SIG-M5 (cell line): ENCODE results near the gene SLC12A8.

Experiments used
- DNase-seq: peaks from one replicate; lab custom pipeline; 2025; lab: John Stamatoyannopoulos, UW

The SLC12A8 gene, protein sequence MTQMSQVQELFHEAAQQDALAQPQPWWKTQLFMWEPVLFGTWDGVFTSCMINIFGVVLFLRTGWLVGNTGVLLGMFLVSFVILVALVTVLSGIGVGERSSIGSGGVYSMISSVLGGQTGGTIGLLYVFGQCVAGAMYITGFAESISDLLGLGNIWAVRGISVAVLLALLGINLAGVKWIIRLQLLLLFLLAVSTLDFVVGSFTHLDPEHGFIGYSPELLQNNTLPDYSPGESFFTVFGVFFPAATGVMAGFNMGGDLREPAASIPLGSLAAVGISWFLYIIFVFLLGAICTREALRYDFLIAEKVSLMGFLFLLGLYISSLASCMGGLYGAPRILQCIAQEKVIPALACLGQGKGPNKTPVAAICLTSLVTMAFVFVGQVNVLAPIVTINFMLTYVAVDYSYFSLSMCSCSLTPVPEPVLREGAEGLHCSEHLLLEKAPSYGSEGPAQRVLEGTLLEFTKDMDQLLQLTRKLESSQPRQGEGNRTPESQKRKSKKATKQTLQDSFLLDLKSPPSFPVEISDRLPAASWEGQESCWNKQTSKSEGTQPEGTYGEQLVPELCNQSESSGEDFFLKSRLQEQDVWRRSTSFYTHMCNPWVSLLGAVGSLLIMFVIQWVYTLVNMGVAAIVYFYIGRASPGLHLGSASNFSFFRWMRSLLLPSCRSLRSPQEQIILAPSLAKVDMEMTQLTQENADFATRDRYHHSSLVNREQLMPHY

DNA sequence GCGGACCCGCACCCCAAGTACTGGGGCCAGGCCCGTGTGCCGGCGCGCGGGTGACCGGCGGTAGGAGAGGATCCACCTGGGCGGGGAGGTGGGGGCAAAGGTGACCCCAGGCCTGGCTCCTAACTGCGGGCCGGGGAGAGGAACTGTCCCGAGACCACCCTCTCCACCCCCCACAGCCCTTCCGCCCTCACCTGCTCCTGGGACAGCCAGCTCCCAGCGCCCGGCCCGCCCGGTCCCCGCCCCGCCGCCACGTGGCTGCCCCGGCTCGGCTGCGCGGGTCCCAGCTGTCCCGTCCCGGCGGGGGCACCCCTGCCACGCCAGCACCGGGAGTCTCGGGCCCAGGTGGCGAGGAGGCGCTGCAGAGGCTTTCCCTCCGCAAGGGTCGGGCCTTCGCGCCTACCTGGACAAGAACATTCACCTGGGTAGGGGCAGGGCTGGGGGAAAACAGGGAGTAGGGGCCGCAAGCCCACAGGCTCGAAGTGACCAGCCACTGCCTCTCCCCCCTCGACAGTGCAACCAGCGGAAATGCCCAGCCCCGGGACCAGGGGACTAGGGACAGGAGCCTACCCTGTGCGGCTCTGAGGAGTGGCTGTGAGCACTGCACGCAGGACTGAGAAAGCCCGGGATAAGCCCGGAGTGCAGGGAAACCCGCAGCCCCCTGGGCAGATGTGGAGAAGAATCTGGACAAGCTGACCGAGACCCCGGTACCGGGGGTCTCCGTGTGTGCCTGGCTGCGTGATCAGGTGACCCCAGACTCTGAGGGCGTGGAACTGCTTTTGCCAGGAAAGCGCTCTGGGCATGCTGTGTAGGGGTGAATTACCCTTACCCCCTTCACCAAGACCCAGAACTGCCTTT is at the start of gene SLC12A8:
Gene SLC12A8, minus strand, starts transcription at position 240 of the 855 bp plus-strand sequence. CDS start 1,399 bp downstream, outside the sequence.
- DNase-seq: no peak

GRCh38 chr3:125262161-125262560 is 49.6 kb upstream of the SLC12A8 start:
- DNase-seq: no peak

GRCh38 chr3:125261031-125261430 is 48.5 kb upstream of the SLC12A8 start:
- no peak for DNase-seq

DNA sequence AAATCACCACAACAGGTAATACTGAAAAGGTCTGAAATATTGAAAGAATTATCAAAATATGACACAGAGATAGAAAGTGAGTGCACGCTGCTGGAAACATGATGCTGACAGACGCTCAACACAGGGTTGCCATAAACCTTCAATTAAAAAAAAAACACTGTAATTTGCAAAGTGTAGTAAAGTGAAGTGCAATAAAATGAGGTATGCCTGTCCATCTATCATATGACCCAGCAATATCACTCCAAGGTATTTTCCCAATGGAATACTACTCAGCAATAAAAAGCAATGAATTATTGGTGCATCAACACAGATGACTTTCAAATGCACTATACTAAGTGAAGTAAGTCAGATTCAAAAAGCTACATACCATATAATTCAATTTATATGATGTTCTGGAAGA is 47.6 kb upstream of the SLC12A8 start:
- DNase-seq: no peak

DNA sequence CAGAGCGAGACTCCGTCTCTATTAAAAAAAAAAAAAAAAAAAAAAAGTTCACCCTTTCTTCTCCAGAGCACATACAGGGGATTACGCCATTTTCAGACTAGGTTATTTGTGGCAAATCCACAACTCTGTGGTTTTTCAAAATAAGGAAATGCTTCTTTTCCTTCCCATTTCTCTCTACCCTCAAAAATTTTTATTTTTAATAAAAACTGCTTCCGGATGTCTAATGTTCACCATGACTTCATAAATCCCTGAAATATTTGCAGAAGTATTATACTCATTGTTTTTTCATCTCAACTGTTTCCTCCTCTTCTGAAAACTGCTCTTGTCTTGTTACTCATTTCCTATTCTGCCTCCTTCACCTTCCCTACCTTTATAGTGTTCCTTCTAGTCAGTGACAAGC is 45.0 kb upstream of the SLC12A8 start:
- DNase-seq: peak; percentile 71

DNA sequence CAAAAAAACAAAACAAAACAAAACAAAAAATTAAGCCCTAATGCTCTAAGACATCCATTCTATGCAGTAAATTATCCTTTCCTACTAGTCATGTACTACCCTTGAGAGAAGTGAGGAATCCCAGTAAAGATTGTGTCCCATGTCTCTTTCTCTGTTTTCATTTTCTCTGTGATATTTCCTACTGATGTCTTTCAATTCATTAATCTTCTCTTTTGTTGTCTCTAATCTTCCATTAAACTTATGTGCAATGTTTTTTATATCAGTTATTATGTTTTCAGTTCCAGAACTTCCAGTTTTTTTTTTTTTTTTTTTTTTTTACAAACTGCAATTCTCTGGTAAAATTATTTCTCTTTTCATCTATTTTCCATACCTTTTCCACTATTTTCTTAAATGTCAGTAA is 44.1 kb upstream of the SLC12A8 start:
- no peak for DNase-seq

DNA sequence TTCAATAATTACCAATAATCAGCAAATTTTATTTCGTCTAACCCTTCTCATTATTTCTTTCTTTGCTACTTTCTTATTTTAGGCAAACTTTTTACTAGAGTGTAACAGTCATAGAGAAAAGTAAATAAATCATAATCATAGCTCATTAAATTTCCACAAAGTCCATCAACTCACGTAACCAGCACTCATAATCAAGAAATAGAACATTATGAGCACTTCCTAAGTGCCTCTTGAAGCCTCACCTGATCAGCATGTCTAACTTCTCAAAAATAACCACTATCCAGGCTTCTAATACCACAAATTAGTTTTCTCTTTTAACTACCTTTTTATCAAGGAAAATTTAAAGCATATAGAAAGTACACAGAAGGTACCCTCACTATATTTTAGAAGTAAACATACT is 38.4 kb upstream of the SLC12A8 start:
- DNase-seq: no peak

DNA sequence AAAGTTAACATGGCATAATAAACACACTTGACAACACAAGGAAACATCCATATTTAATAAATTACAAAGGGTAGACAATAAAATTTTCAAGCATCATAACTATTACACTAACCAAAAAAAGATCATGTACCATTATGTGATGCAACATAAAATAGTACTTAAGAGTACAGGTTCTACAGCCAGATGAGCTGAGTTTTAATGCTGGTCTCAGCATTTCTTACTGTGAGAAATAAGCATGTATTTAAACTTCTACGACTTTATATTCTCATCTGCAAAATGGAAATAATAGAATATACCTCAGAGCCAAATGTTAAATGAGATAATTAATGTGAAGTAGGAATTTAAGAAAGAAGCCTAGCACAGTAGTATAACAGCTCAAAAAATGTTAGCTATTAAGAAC is 33.7 kb upstream of the SLC12A8 start:
- DNase-seq: no peak

GRCh38 chr3:125245521-125245920 is 33.0 kb upstream of the SLC12A8 start:
- DNase-seq: no peak

DNA sequence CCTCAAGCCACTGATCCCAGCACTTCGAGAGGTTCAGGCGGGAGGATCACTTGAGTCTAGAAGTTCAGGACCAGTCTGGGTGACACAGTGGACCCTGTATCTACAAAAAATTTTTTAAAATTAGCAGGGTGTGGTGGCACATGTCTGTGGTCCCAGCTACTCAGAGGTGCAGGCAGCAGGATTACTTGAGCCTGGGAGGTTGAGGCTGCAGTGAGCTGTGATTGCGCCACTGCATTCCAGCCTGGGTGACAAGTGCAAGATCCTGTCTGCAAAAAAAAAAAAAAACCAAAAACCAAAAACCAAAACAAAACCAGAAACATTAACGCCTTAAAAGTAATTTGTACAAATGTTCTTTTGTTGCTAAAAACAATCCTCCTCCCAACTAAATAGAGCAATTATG is 27.9 kb upstream of the SLC12A8 start:
- no peak for DNase-seq

DNA sequence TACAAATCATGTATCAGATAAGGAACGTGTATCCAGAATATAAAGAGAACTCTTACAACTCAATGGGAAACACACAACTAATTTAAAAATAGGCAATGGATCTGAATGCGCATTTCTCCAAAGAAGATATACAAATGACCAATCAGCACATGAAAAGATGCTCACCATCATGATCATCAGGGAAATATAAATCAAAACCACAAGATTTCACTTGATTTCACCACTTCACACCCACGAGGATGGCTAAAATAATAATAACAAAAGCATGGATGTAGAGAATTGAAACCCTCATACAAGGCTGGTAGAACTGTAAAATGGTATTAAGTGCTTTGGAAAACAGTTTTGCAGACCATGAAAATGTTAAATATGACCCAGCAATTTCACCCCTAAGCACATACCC is 26.7 kb upstream of the SLC12A8 start:
- DNase-seq: no peak

DNA sequence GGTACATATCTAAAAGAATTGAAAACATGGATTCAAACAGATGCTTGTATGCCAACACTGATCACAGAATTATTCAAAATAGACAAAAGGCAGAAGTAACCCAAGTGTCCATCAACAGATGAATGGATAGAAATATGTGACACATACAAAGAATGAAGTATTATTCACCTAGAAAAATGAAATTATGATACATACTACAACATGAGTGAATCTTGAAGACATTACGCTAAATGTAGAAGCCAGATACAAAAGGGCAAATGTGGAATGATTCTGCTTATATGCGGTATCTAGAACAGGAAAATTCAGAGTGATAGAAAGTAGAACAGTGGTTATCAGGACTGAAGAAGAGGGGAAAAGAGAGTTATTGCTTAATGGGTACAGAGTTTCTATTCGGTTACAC is 26.2 kb upstream of the SLC12A8 start:
- no peak for DNase-seq

GRCh38 chr3:125236331-125236903 is 23.9 kb upstream of the SLC12A8 start:
- DNase-seq: no peak

- DNase-seq: no peak
Measured at GRCh38 chr3:125234831-125235230, 22.3 kb upstream of the SLC12A8 start.

DNA sequence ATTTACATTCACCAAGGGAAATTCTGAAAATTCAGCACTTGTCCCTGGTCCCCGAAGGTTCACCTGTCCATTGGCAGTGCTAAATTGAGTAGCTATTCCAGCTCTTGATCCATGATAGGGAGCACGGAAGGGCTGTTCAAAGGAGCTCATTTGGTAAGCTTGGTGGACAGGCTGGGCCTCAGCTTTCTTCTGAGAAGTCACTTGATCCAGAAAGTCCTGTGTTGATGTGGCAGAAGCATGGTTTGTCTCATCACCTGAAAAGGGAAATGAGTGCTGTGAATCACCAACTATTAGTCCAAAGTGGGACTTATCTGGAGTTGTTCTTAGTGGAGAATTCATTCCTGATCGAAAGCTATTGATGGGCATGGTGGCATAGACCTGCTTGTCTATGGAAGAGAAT is 19.9 kb upstream of the SLC12A8 start:
- DNase-seq: no peak

- no peak for DNase-seq
Measured at GRCh38 chr3:125231895-125232294, 19.3 kb upstream of the SLC12A8 start.

DNA sequence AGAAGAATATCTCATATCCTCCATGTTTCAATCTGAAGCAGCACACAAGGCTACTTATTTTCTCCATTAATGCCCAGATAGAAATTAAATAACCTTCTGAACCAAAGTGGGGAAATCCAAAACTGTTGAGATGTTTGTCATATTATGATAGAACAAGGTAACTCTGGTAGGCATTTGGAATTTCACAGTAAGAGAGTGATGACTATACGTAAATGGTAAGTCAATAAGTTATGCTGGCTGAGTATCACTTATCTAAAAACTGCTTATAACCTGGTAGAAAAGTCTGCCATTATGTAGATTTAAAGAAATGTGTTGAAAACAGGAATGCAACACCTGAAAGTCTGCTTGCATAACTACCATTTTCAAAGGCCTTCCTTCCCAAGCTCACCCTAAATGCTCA is 17.2 kb upstream of the SLC12A8 start:
- DNase-seq: no peak

- DNase-seq: no peak
Measured at GRCh38 chr3:125229168-125229567, 16.6 kb upstream of the SLC12A8 start.

- DNase-seq: no peak
Measured at GRCh38 chr3:125221831-125222230, 9.3 kb upstream of the SLC12A8 start.

DNA sequence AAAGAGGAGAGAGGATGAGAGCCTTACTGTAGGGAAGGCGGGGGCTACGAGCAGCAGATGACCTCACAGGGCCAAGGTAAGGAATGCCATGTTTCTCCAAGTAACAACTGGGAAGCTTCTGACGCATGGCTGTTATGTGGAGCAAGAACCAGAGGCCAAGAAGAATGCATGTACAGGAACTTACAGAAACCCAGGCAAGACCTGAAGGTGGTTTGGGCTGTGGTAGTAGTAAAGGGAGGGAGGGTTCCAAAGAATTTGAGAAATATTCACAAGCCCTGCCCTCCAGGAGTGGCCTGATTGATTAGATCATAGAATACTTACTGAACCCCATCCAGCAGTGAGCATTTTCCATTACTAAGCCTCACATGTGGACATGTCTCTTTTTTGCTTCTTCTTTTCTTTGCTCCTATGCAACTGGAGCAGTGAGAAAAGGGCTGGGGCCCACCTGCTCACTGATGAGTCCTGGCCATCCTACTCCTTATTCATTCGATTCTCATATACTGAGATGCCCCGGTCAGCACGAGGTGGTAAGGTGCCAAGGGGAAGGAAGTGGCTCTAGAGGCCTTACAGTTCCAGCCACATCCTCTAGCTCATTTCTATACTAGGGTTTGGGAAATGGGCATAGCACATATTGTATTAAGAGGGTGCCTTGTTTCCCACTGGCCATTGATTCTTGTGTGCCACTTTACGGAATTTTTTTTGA is 8.3 kb upstream of the SLC12A8 start:
- DNase-seq: no peak

DNA sequence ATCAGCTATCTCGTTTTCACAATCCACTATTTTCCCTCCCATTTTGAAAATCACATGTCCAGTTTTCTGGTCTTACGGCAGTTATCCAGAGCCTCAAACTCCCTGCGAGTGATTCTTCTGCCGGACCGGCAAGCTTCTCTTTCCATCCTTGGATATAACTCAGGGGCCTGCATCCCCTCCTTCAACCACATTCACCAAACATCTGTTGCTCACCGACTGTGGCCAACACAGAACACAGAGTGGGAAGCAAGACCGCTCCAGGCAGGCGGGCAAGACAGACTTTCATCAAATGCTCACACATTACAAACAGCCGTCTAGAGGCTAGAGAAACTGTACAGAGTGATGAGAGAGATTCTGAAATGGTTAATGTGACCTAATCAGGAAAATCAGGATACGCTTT is 7.6 kb upstream of the SLC12A8 start:
- DNase-seq: no peak

GRCh38 chr3:125219261-125219701 is 6.7 kb upstream of the SLC12A8 start:
- no peak for DNase-seq
